GM18498 (cell line): ENCODE results near the gene ANGPT4.
"Not testable (repeated sequence)": the region's sequence is repeated elsewhere in the genome, so short reads cannot be mapped to it uniquely, and the experiment has no call there.

ENCODE experiments used
- ATAC-seq: cut with Tn5 transposase; IDR thresholded peaks from one replicate; pipeline ENCODE4 v1.9.1; 2021; ENCODE audit warnings: mild to moderate bottlenecking, moderate library complexity; ENCODE audit not compliant: unreplicated experiment

The ANGPT4 gene

DNA sequence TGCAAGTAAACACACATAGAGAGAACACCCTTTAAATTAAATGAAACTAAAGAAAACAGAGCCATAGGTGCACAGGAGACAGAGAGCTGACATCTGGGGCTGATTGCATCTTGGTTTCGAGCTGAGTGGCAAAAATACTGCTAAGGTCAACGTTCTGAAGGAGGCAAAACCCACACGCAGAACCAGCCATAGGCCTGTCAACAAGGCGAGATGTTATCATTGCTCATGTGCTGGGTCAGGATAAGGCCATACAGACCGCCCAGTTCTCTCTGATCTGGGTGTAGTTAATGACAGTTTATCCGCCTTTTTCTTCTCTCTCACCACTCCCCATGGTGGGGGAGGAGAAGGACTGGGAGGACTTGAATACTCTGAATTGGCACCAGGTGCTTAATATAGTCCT, 87.1 kb downstream of the ANGPT4 start:
- no peak for ATAC-seq

DNA sequence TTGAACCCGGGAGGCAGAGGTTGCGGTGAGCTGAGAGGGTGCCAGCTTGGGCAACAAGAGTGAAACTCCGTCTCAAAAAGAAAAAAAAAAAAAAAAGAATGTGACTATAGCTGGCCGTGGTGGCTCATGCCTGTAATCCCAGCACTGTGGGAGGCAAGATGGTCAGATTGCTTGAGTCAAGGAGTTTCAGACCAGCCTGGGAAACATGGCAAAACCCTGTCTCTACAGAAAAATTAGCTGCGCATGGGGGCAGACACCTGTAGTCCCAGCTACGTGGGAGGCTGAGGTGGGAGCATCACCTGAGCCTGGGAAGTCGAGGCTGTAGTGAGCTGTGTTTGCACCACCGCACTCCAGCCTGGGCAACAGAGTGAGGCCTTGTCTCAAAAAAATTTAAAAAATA, 88.2 kb downstream of the ANGPT4 start:
- ATAC-seq: not testable (repeated sequence)

DNA sequence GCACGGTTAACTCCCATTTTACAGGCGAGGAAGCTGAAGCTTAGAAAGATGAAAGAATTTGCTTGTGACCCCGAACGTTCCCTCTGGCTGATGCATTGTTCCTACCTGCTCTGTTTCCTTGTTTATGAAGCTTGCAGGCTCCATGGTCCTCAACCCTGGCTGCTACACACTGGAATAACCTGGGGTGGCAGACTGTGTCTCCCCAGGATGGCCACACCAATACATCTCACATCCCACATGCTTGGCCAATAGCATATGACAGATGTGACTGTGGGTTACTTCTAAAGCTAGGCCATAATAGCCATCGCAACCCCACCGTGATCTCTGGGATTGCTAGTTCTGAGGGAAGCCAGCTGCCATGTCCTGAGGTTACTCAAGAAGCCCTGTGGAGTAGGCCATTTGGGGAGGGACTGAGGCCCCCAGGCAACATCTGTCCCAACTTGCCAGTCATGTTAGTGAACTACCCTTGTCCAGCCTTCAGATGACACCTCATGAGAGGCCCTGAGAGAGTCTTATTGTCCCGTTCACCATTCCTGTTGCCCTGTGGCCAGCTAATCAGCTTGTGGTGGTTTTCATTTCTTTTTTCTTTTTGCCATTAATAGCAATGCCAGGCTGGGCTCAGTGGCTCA, 89.3 kb downstream of the ANGPT4 start:
- ATAC-seq: no peak

DNA sequence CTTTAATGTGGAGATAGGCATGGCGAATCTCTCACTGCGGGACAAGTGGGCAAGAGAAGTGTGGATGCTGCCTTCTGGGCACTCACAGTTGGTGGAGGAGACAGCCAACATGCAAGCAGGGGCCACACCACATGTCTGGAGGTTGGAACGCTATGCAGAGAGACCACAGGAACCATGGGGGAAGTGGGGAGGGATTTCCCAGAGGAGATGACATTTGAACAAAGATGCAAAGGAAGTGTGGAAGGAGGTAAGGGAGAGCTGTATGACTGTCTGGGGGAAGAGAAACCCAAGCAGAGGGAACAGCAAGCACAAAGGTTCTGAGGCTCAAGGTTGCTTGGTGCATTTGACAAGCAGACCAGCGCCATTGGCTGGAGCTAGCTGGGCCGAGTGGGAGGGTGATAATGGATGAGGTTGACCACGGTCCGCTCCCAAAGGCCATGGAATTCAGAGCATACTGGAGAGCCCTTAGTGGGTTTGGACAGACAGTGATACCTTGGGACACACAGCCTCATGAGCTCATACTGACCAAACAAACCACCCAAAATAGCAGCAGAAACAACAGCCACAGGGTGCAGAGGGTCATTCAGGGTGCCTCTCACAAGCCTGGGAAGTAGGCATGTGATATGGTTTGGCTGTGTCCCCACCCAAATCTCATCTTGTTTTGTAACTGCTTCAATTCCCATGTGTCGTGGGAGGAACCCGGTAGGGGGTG, 90.3 kb downstream of the ANGPT4 start:
- ATAC-seq: no peak

GRCh38 chr20:824916-825315, 91.2 kb downstream of the ANGPT4 start:
- no peak for ATAC-seq

DNA sequence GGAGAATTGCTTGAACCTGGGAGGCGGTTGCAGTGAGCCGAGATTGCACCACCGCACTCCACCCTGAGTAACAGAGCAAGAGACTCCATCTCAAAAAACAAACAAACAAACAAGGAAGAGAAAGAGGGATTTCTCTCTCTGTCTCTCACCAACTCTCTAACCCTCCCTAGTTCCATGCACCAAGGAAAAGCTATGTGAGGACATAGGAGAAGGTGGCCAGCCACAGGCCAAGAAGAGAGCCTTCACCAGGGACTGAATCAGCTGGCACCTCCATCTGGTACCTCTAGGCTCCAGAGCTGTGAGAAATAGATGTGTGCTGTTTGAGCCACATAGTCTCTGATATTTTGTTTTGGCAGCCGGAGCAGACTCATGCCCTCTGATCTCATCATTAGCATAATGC, 91.6 kb downstream of the ANGPT4 start:
- ATAC-seq: no peak

- no peak for ATAC-seq
Measured at GRCh38 chr20:823574-823902, 92.6 kb downstream of the ANGPT4 start.

GRCh38 chr20:822651-823573, 93.2 kb downstream of the ANGPT4 start:
- no peak for ATAC-seq

- ATAC-seq: no peak
Measured at GRCh38 chr20:821731-822065, 94.4 kb downstream of the ANGPT4 start.

- ATAC-seq: no peak
Measured at GRCh38 chr20:821046-821730, 94.9 kb downstream of the ANGPT4 start.

DNA sequence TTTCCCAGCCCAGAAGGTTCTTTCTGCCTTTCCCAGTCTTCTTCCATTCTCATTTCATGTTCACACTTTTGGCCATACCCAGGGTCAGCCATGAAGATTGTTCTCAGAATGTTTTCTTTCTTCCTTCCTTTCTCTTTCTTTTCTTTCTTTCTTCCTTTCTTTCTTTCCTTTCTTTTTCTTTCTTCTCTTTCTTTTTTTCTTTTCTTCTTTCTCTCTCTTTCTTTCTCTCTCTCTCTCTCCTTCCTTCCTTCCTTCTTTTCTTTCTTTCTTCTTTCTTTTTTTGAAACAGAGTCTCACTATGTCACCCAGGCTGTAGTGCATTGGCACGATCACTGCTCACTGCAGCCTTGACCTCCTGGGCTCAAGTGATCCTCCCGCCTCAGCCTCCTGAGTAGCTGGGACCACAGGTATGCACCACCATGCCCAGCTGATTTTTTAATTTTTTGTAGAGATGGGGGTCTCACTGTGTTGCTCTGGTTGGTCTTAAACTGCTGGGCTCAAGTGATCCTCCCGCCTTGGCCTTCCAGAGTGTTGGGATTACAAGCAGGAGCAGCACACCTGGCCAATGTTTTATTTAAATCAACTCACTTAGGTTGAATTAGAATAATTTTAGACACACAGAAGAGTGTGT, 95.7 kb downstream of the ANGPT4 start:
- no peak for ATAC-seq
